ENCODE results near the gene SPRTN. TPM values are rescaled to one million over a fixed set of nuclear protein-coding genes. Genes with fewer than 3 reads are reported as not detected.

Gene SPRTN
- total RNA-seq, 4 donors from 2014 or later: 4.9 to 19.3 (median 15.2) TPM

GRCh38 chr1:231363624-231364023, 25.5 kb downstream of the SPRTN start:
- intact Hi-C loops (cut with DNase I; ENCODE audit: low total_unique reads): no loop called here
- Histone ChIP-seq H3K36me3 (no peaks in the 10 kb centered on the region), H3K27me3 (no peaks in the 10 kb centered on the region), H3K4me3 (no peak overlapping the region), H3K9me3 (no peaks in the 10 kb centered on the region), H3K4me1 (no peaks in the 10 kb centered on the region), H3K27ac (no peak overlapping the region)
- no peak for TF ChIP-seq CTCF (IDR thresholded peaks at IDR 0.05)
- TF ChIP-seq POLR2A (IDR thresholded peaks at IDR 0.05): no peak
- DNase-seq: no peak

GRCh38 chr1:231364192-231364591, 26.1 kb downstream of the SPRTN start:
- TF ChIP-seq CTCF (IDR thresholded peaks at IDR 0.05): no peak
- TF ChIP-seq POLR2A (IDR thresholded peaks at IDR 0.05): no peak
- Histone ChIP-seq H3K4me1 (no peaks in the 10 kb centered on the region), H3K27me3 (no peaks in the 10 kb centered on the region), H3K27ac (no peak overlapping the region), H3K4me3 (no peak overlapping the region), H3K36me3 (no peaks in the 10 kb centered on the region), H3K9me3 (no peaks in the 10 kb centered on the region)
- DNase-seq: no peak
- intact Hi-C loops (cut with DNase I; ENCODE audit: low total_unique reads): no loop called here

GRCh38 chr1:231369282-231369681, 31.2 kb downstream of the SPRTN start:
- TF ChIP-seq CTCF (IDR thresholded peaks at IDR 0.05): no peak
- TF ChIP-seq POLR2A (IDR thresholded peaks at IDR 0.05): no peak
- H3K36me3 ChIP-seq: no peaks in the 10 kb centered on the region
- no peaks in the 10 kb centered on the region for H3K4me1 ChIP-seq
- H3K4me3 ChIP-seq: no peak overlapping the region
- DNase-seq: no peak
- no peaks in the 10 kb centered on the region for H3K9me3 ChIP-seq
- H3K27me3 ChIP-seq: no peaks in the 10 kb centered on the region
- H3K27ac ChIP-seq: no peak overlapping the region
- intact Hi-C loops (cut with DNase I; ENCODE audit: low total_unique reads): no loop called here

- Histone ChIP-seq H3K27me3 (no peaks in the 10 kb centered on the region), H3K4me1 (no peaks in the 10 kb centered on the region), H3K9me3 (no peaks in the 10 kb centered on the region), H3K4me3 (no peak overlapping the region), H3K36me3 (no peaks in the 10 kb centered on the region), H3K27ac (no peak overlapping the region)
- DNase-seq: no peak
- intact Hi-C loops (cut with DNase I; ENCODE audit: low total_unique reads): no loop called here
- no peak for TF ChIP-seq CTCF (IDR thresholded peaks at IDR 0.05)
- TF ChIP-seq POLR2A (IDR thresholded peaks at IDR 0.05): no peak
Observed at GRCh38 chr1:231372501-231372900, 34.4 kb downstream of the SPRTN start.

GRCh38 chr1:231374394-231374793, 36.3 kb downstream of the SPRTN start:
- no peak for DNase-seq
- H3K27ac ChIP-seq: no peak overlapping the region
- no peak overlapping the region for H3K4me3 ChIP-seq
- intact Hi-C loops (cut with DNase I; ENCODE audit: low total_unique reads): no loop called here
- TF ChIP-seq POLR2A (IDR thresholded peaks at IDR 0.05): no peak
- TF ChIP-seq CTCF (IDR thresholded peaks at IDR 0.05): no peak
- no peaks in the 10 kb centered on the region for H3K4me1 ChIP-seq
- no peaks in the 10 kb centered on the region for H3K9me3 ChIP-seq
- H3K27me3 ChIP-seq: no peaks in the 10 kb centered on the region
- no peaks in the 10 kb centered on the region for H3K36me3 ChIP-seq
